ENCODE measurements around the gene TOP3A. TPM values are rescaled to one million over a fixed set of nuclear protein-coding genes. Genes with fewer than 3 reads are reported as not detected.

Gene TOP3A
- total RNA-seq, 3 donors from 2014 or later (not counting 1 experiment from before 2014, with no cell fraction given): 38.1 to 59.7 (median 53.2) TPM

DNA sequence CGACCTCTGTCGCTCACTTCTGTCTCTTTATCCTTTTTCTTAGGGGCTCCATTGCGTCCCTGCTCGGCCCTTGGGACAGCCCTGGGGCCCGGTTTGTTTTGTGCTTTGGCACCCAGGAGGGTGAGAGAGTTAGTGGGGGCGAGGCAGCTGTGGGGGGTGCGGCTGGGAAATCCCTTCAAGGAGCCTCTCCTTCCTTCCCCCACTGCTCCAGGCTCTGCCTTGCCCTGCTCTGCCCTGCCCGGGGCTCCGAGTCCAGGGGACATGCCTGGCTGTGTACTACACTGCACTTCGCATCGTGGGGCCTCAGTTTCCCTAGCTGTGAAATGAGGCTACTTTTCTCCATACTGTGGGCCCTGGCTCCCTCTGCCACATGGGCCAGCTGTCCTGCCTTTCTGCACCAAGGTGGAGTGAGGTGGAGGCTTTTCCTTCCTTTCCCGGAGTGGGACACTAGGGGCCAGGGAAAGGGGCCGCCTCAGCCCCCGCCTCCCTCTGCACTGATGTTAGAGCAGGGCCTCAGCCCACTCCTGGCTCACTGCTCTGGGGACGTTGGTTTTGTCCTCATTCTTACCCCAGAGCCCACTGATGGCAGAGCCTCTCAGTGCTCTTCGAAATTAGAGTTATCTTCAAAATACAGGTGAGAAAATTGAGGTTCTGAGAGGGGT lies 88.4 kb downstream of the TOP3A start:
- no peaks in the 10 kb centered on the region for H3K36me3 Mint-ChIP-seq
- peak overlapping the region; percentile 89 for H3K4me3 Mint-ChIP-seq
- TF ChIP-seq, protein P1, sequence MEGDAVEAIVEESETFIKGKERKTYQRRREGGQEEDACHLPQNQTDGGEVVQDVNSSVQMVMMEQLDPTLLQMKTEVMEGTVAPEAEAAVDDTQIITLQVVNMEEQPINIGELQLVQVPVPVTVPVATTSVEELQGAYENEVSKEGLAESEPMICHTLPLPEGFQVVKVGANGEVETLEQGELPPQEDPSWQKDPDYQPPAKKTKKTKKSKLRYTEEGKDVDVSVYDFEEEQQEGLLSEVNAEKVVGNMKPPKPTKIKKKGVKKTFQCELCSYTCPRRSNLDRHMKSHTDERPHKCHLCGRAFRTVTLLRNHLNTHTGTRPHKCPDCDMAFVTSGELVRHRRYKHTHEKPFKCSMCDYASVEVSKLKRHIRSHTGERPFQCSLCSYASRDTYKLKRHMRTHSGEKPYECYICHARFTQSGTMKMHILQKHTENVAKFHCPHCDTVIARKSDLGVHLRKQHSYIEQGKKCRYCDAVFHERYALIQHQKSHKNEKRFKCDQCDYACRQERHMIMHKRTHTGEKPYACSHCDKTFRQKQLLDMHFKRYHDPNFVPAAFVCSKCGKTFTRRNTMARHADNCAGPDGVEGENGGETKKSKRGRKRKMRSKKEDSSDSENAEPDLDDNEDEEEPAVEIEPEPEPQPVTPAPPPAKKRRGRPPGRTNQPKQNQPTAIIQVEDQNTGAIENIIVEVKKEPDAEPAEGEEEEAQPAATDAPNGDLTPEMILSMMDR (IDR thresholded peaks at IDR 0.05): no peak
- 41% methylated on average over 14 of the region's 16 CpGs for WGBS (ENCODE audit: insufficient coverage)
- no peaks in the 10 kb centered on the region for H3K27me3 Mint-ChIP-seq (ENCODE audit: low read depth in 2 of 2)
- Histone ChIP-seq H3K4me1 (ENCODE audit: control insufficient read depth, insufficient read depth, low read length) (peaks cover 19% of the 10 kb centered on the region), H3K9me3 (ENCODE audit: control insufficient read depth, insufficient read depth, low read length) (no peaks in the 10 kb centered on the region), H3K27me3 (ENCODE audit: control insufficient read depth, insufficient read depth, low read length) (no peaks in the 10 kb centered on the region), H3K27ac (ENCODE audit: low read length) (no peak overlapping the region), H3K4me3 (ENCODE audit: low read length) (peak overlapping the region; percentile 55), H3K36me3 (ENCODE audit: control insufficient read depth, insufficient read depth, low read length) (no peaks in the 10 kb centered on the region)
- peaks cover 27 to 28% of the 10 kb centered on the region in 2 donors for H3K4me1 Mint-ChIP-seq
- peak in 1 of 2 donors; percentile 43 for DNase-seq
- peak overlapping the region; percentile 75 to 82 for H3K27ac Mint-ChIP-seq
- intact Hi-C loops (cut with micrococcal nuclease): no loop called here
- no peaks in the 10 kb centered on the region for H3K9me3 Mint-ChIP-seq
- no peak for ATAC-seq

- Histone ChIP-seq H3K36me3 (ENCODE audit: control insufficient read depth, insufficient read depth, low read length) (no peaks in the 10 kb centered on the region), H3K4me3 (ENCODE audit: low read length) (peak overlapping the region; percentile 55), H3K4me1 (ENCODE audit: control insufficient read depth, insufficient read depth, low read length) (peaks cover 19% of the 10 kb centered on the region), H3K27ac (ENCODE audit: low read length) (peak overlapping the region; percentile 37), H3K9me3 (ENCODE audit: control insufficient read depth, insufficient read depth, low read length) (no peaks in the 10 kb centered on the region), H3K27me3 (ENCODE audit: control insufficient read depth, insufficient read depth, low read length) (no peaks in the 10 kb centered on the region)
- DNase-seq: no peak
- Mint-ChIP-seq H3K4me1 (peaks cover 27 to 28% of the 10 kb centered on the region in 2 donors), H3K9me3 (no peaks in the 10 kb centered on the region), H3K36me3 (no peaks in the 10 kb centered on the region), H3K4me3 (peak overlapping the region; percentile 89), H3K27me3 (ENCODE audit: low read depth in 2 of 2) (no peaks in the 10 kb centered on the region), H3K27ac (peak overlapping the region; percentile 75 to 82)
- no peak for ATAC-seq
- under 1% methylated on average over 56 of the region's 57 CpGs for WGBS (ENCODE audit: insufficient coverage)
- TF ChIP-seq, protein P1 (IDR thresholded peaks at IDR 0.05): no peak
- intact Hi-C loops (cut with micrococcal nuclease): loop anchor here (1.0 kb wide), 1 partner anchor 90 kb away; the partner anchor contains the start of gene SMCR8
These were observed 89.0 kb downstream of the TOP3A start for GRCh38 chr17:18225642-18226283.

DNA sequence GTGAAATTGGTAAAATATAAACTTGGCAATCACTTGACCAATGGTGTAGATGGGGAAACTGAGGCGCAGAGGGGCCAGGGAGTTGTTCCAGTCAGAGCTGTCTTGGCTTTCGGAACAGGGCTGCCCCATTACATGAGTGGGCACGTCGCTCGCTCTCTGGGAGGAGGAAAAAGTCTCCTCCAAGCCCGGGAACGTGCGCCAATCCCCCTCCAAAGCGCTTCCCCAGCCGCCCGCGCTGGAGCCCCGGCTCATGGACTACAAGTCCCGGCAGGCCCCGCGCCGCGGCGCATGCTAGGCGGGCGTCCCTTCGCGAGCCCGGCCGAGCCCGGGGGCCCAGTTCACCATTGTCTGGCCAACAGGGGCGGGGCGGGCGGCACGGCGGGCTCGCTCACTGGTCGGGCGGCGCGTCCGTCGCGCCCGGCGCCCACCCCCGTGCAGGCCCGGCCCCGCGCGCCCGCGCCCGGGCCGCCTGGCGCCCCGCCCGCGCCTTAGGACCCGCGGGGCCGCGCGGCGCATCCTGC lies 89.6 kb downstream of the TOP3A start, which contains the start of gene LLGL1:
TSS of gene LLGL1 (plus strand) at position 515 of the 521 bp plus-strand sequence. CDS start 48 bp downstream, outside the sequence.
- peak within 1 kb of the TSS; percentile 75 to 82 for H3K27ac Mint-ChIP-seq
- TF ChIP-seq, protein P1 (IDR thresholded peaks at IDR 0.05): no peak
- no peaks in the 10 kb centered on the region for H3K36me3 ChIP-seq (ENCODE audit: control insufficient read depth, insufficient read depth, low read length)
- H3K9me3 Mint-ChIP-seq: no peaks in the 10 kb centered on the region
- intact Hi-C loops (cut with micrococcal nuclease): loop anchor here (1.0 kb wide), 1 partner anchor 90 kb away; the partner anchor contains the start of gene SMCR8
- peaks cover 27 to 28% of the 10 kb centered on the region in 2 donors for H3K4me1 Mint-ChIP-seq
- H3K36me3 Mint-ChIP-seq: no peaks in the 10 kb centered on the region
- under 1% methylated on average over 60 of the region's 60 CpGs for WGBS (ENCODE audit: insufficient coverage)
- H3K4me3 Mint-ChIP-seq: peak within 1 kb of the TSS; percentile 89
- H3K27me3 ChIP-seq (ENCODE audit: control insufficient read depth, insufficient read depth, low read length): no peaks in the 10 kb centered on the region
- peak within 1 kb of the TSS; percentile 55 for H3K4me3 ChIP-seq (ENCODE audit: low read length)
- peak; percentile 95 to 96 for DNase-seq
- no peaks in the 10 kb centered on the region for H3K9me3 ChIP-seq (ENCODE audit: control insufficient read depth, insufficient read depth, low read length)
- H3K27me3 Mint-ChIP-seq (ENCODE audit: low read depth in 2 of 2): no peaks in the 10 kb centered on the region
- H3K4me1 ChIP-seq (ENCODE audit: control insufficient read depth, insufficient read depth, low read length): peaks cover 19% of the 10 kb centered on the region
- ATAC-seq: peak; percentile 97 to 99 (median 98)
- H3K27ac ChIP-seq (ENCODE audit: low read length): peak within 1 kb of the TSS; percentile 49

Measured in natural killer cell (primary cell).